GM12872 (cell line): ENCODE data around the gene MBTD1.

Experiments
- TF ChIP-seq, protein P1 (sequence below): IDR thresholded peaks from 3 replicates; pipeline ENCODE4 v1.5.1; 2011; ENCODE audit warnings: low read depth, mild to moderate bottlenecking, low read length, moderate library complexity; ENCODE audit not compliant: insufficient read depth

Gene MBTD1

GRCh38 chr17:51200295-51200694 is 59.6 kb downstream of the MBTD1 start:
- TF ChIP-seq, protein P1, sequence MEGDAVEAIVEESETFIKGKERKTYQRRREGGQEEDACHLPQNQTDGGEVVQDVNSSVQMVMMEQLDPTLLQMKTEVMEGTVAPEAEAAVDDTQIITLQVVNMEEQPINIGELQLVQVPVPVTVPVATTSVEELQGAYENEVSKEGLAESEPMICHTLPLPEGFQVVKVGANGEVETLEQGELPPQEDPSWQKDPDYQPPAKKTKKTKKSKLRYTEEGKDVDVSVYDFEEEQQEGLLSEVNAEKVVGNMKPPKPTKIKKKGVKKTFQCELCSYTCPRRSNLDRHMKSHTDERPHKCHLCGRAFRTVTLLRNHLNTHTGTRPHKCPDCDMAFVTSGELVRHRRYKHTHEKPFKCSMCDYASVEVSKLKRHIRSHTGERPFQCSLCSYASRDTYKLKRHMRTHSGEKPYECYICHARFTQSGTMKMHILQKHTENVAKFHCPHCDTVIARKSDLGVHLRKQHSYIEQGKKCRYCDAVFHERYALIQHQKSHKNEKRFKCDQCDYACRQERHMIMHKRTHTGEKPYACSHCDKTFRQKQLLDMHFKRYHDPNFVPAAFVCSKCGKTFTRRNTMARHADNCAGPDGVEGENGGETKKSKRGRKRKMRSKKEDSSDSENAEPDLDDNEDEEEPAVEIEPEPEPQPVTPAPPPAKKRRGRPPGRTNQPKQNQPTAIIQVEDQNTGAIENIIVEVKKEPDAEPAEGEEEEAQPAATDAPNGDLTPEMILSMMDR: no peak

GRCh38 chr17:51197754-51198153 is 62.1 kb downstream of the MBTD1 start:
- TF ChIP-seq, protein P1: no peak

GRCh38 chr17:51191895-51192294 is 68.0 kb downstream of the MBTD1 start:
- TF ChIP-seq, protein P1: no peak

- TF ChIP-seq, protein P1: no peak
These were observed 70.2 kb downstream of the MBTD1 start for GRCh38 chr17:51189628-51190027.

- TF ChIP-seq, protein P1: no peak
These were observed 70.7 kb downstream of the MBTD1 start for GRCh38 chr17:51189162-51189561.

DNA sequence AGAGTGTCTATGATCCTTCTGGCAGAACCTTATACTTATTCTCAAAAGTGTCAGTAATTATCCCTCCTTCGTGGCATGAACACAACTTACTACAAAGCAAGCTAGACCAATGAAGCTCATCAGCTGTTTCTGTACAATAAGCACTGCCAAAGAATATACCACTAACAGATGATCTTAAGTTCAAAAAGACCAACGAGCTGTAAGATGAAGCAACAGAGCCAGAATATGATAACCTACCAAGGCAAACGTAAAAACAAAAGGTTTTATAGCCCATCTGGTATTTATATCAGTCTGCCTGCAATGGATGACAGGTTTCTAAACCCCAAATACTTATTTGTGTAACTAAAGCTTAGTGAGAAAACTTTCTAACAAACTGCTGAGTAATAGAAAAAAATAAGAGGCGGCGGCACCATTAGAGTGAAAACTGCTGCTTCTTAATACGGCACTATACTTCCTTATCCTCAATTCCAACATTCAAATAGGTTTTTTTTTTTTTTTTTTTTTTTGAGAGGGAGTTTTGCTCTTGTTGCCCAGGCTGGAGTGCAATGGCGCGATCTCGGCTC is 71.5 kb downstream of the MBTD1 start:
- TF ChIP-seq, protein P1: no peak

GRCh38 chr17:51185763-51186332 is 74.0 kb downstream of the MBTD1 start:
- TF ChIP-seq, protein P1: no peak

- TF ChIP-seq, protein P1: no peak
These were observed 75.7 kb downstream of the MBTD1 start for GRCh38 chr17:51184124-51184523.
